Spleen (tissue), 11 donors: ENCODE data around the gene AQP1. TPM values are rescaled to one million over a fixed set of nuclear protein-coding genes. Genes with fewer than 3 reads are reported as not detected.

Source experiments
- DNase-seq: peaks from one replicate; pipeline ENCODE4 v3.0.0-alpha.2; 2020
- H3K27ac ChIP-seq, 8 donors: fragments of 200-600 bp; sonication (generic) in 7 of 8; 1 replicate in 4 of 8; 2 replicates in 4 of 8; pipeline versions ENCODE4 v1.5.0 to v1.8.0; 2016 to 2021; ENCODE audit warnings: inconsistent platforms in 4 of 8, mild to moderate bottlenecking in 4 of 8, moderate library complexity in 1 of 8
- H3K27me3 ChIP-seq, 7 donors: fragments of 200-600 bp; sonication (generic) in 6 of 7; replicated peaks in 1 of 7; 1 replicate in 4 of 7; 2 replicates in 3 of 7; pipeline versions ENCODE4 v1.5.0 to v1.8.0; 2016 to 2021; ENCODE audit warnings: inconsistent platforms in 3 of 7, mild to moderate bottlenecking in 1 of 7
- H3K36me3 ChIP-seq, 6 donors: fragments of 200-600 bp; sonication (generic) in 5 of 6; 1 replicate in 4 of 6; 2 replicates in 2 of 6; pipeline versions ENCODE4 v1.5.0 to v1.8.0; 2016 to 2021; ENCODE audit warnings: inconsistent platforms in 2 of 6
- H3K4me1 ChIP-seq, 6 donors: fragments of 200-600 bp; sonication (generic) in 5 of 6; 1 replicate in 3 of 6; 2 replicates in 3 of 6; pipeline versions ENCODE4 v1.5.0 to v1.8.0; 2016 to 2021; ENCODE audit warnings: inconsistent platforms in 3 of 6
- H3K4me3 ChIP-seq, 8 donors: fragments of 200-600 bp; sonication (generic) in 7 of 8; 1 replicate in 4 of 8; 2 replicates in 4 of 8; pipeline versions ENCODE4 v1.5.0 to v1.8.0; 2016 to 2021; ENCODE audit warnings: inconsistent platforms in 4 of 8, mild to moderate bottlenecking in 4 of 8, moderate library complexity in 2 of 8
- H3K9me3 ChIP-seq, 8 donors: fragments of 200-600 bp; sonication (generic) in 7 of 8; 1 replicate in 4 of 8; 2 replicates in 4 of 8; pipeline versions ENCODE4 v1.5.0 to v1.8.0; 2016 to 2021; ENCODE audit warnings: inconsistent platforms in 4 of 8
- POLR2A ChIP-seq, 3 donors: fragments of 450-650 bp; IDR thresholded peaks; one replicate each; pipeline ENCODE4 v1.5.1; 2017; ENCODE audit warnings: antibody characterized with exemption in 3 of 3, mild to moderate bottlenecking in 1 of 3
- POLR2AphosphoS5 ChIP-seq, 3 donors: sonication (generic); formaldehyde crosslinking; IDR thresholded peaks; one replicate each; pipeline ENCODE4 v1.5.1; 2017; ENCODE audit warnings: antibody characterized with exemption in 3 of 3
- WGBS, 5 donors: extraction: QIAGEN DNeasy Blood & Tissue Kit in 3 of 5; methylation state at CpG; one replicate each; pipeline versions ENCODE4 v1.1.5 to v1.1.7; 2013 to 2018; 5-methylcytosine and 5-hydroxymethylcytosine counted together
- intact Hi-C: fragments of 100-400 bp; cut with DNase I; formaldehyde crosslinking; loops from one replicate; pipeline ENCODE4 v1.15.0; 2023; ENCODE audit warnings: low total_unique reads
- polyA plus RNA-seq, 3 donors: library from polyadenylated mRNA; stranded (reverse); fragments of 200-250 nt; gene quantifications; one replicate each; pipeline ENCODE4 v1.2.1, GENCODE V29; 2013
- total RNA-seq, 7 donors: library from RNA; depleted of rRNA in 3 of 7; stranded (reverse); fragments of >200 nt in 3 of 7; fragmentation: NEBNext Ultra II Directional in 4 of 7; extraction: Animal tissue kit (Norgen Biotek cat#: 25700) in 4 of 7; gene quantifications; one replicate each; pipeline versions ENCODE4 v1.1.0 to v1.2.1, GENCODE V29; 2016 to 2021
- TF ChIP-seq, protein P1 (sequence below), 11 experiments: fragments of 200-600 bp in 7 of 11; fragments of 450-650 bp in 4 of 11; sonication (generic) in 4 of 11; IDR thresholded peaks in 8 of 11; conservative IDR thresholded peaks in 3 of 11; 1 replicate in 7 of 11; 2 replicates in 4 of 11; pipeline versions ENCODE4 v1.4.0 to v1.8.0; 2016 to 2021; ENCODE audit warnings: antibody characterized with exemption in 11 of 11, inconsistent platforms in 4 of 11, mild to moderate bottlenecking in 1 of 11
- donor health status: healthy with polysubstance abuse.
- donor health status: DM: no; HTN: no; CAD: no; lungs with moderate emphysema.
- donor health status: DM: no; HTN: no; CAD: no.
- donor health status: Bipolar disorder and iron deficiency.
- donor health status: healthy.
- donor health status: DM: no; HTN: no; CAD: no.
- donor health status: DM: yes; HTN: yes; CAD: no.

Gene AQP1
- total and polyA plus RNA-seq, 10 donors, result 4.4 to 34.3 (median 22.9) TPM

DNA sequence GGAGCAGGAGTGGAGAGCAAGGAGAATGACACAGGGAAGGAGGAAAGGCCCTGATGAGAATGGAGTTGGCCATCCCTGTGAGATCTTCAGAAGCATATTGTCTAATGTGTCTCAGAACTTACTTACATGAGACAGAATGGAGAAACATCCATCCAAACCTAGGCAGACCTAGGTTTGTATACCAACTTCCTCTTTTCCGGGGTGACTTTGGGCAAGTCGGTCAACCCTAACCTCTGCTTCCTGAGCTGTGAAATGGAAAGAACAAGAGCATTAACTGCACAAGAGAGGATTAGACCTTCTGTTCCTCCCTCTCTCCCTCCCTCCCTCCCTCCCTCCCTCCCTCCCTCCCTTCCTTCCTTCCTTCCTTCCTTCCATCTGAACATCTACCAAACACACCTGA lies 56.6 kb downstream of the AQP1 start:
- H3K4me3 ChIP-seq, result no peak overlapping the region
- TF ChIP-seq, protein P1, sequence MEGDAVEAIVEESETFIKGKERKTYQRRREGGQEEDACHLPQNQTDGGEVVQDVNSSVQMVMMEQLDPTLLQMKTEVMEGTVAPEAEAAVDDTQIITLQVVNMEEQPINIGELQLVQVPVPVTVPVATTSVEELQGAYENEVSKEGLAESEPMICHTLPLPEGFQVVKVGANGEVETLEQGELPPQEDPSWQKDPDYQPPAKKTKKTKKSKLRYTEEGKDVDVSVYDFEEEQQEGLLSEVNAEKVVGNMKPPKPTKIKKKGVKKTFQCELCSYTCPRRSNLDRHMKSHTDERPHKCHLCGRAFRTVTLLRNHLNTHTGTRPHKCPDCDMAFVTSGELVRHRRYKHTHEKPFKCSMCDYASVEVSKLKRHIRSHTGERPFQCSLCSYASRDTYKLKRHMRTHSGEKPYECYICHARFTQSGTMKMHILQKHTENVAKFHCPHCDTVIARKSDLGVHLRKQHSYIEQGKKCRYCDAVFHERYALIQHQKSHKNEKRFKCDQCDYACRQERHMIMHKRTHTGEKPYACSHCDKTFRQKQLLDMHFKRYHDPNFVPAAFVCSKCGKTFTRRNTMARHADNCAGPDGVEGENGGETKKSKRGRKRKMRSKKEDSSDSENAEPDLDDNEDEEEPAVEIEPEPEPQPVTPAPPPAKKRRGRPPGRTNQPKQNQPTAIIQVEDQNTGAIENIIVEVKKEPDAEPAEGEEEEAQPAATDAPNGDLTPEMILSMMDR (IDR thresholded peaks at IDR 0.05 in 8 of 11, conservative IDR thresholded peaks at IDR 0.05 in 3 of 11), result no peak
- TF ChIP-seq POLR2A (IDR thresholded peaks at IDR 0.05), result no peak
- no peak for TF ChIP-seq POLR2AphosphoS5 (IDR thresholded peaks at IDR 0.05)
- no peaks in the 10 kb centered on the region for H3K36me3 ChIP-seq
- no peaks in the 10 kb centered on the region for H3K4me1 ChIP-seq
- intact Hi-C loops, result no loop called here
- DNase-seq, result no peak
- H3K9me3 ChIP-seq, result no peaks in the 10 kb centered on the region
- H3K27ac ChIP-seq, result no peak overlapping the region
- WGBS, 5 donors, result 13 to 22% (median 17%) methylated on average over 2 of the region's 2 CpGs
- H3K27me3 ChIP-seq, result peaks cover 0 to 40% (median 0%) of the 10 kb centered on the region in 7 donors

DNA sequence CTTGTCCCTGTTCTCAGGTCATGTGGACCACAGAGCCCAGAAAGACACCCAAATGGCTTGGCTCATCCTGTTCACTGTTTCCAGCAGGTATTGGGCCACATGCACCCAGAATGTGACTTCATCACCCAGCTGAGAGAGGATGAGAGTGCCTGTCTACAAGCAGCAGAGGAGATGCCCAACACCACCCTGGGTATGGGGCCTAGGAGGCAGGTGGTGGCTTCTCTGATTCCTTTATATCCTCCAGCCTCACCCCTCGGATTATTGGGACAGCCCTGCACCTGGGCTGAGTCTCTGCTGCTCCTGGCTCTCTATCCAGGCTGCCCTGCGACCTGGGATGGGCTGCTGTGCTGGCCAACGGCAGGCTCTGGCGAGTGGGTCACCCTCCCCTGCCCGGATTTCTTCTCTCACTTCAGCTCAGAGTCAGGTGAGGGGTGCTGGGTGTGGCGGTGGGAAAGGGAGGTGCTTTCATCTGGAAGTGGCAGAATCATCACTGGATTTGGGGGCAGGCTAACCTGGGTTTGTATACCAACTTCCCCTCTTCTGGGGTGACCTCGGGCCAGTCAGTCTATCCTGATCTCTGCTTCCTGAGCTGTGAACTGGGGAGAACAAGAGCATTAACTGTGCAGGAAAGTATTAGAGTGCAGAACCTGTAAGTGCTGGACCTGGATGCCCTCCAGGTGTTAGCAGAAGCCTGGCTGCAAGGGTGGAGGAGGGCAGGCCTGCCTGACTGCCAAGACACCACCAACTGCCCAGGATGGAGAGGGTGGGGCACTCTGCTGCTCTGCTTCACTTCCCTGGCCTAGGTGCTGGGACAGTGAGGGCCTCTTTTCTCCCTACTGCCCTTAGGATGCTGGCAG lies 57.3 kb downstream of the AQP1 start:
- TF ChIP-seq POLR2AphosphoS5 (IDR thresholded peaks at IDR 0.05), result no peak
- TF ChIP-seq POLR2A (IDR thresholded peaks at IDR 0.05), result no peak
- TF ChIP-seq, protein P1 (IDR thresholded peaks at IDR 0.05 in 8 of 11, conservative IDR thresholded peaks at IDR 0.05 in 3 of 11), result no peak
- no peaks in the 10 kb centered on the region for H3K9me3 ChIP-seq
- no peaks in the 10 kb centered on the region for H3K36me3 ChIP-seq
- intact Hi-C loops, result no loop called here
- DNase-seq, result no peak
- H3K27ac ChIP-seq, result no peak overlapping the region
- H3K4me1 ChIP-seq, result no peaks in the 10 kb centered on the region
- 78 to 90% (median 83%) methylated on average over 7 of the region's 7 CpGs for WGBS, 5 donors
- peaks cover 0 to 40% (median 0%) of the 10 kb centered on the region in 7 donors for H3K27me3 ChIP-seq
- H3K4me3 ChIP-seq, result no peak overlapping the region

DNA sequence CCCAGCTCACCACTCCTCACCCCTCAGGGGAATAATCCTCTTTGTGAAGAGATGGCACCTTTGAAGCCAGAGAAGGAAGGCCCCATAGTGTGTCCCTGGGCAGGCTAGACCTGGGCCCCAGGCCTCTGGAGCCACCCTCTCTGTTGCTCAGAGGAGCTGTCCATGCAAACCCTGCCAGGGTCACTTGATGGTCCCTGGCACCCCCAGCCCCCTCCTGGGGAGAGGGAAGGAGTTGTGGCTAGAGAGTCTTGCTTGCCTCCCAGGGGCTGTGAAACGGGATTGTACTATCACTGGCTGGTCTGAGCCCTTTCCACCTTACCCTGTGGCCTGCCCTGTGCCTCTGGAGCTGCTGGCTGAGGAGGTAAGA lies 57.9 kb downstream of the AQP1 start:
- no peaks in the 10 kb centered on the region for H3K9me3 ChIP-seq
- 89 to 100% (median 93%) methylated on average over 1 of the region's 1 CpG for WGBS, 5 donors

DNA sequence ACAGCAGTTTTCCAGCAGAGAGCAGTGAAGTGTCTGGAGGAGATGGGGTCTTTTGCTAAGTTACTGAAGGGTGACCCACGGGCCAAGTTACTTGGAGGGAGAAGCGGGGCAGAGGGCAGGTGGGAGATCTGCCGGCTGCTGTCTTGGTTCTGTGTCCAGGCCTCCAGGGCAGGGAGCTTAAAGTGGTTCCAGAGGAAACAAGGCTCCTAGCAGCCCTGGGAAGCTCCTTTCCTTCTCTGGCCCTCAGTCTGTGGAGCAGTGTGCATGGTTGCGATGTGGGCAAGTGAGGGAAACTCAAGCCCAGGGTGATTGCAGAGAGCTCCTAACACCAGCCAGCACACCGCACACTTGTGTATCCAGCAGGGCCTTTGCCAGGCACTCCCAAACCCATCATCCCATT lies 58.4 kb downstream of the AQP1 start:
- WGBS, 5 donors, result 83 to 94% (median 92%) methylated on average over 4 to 5 of the region's 5 CpGs
- no peak for DNase-seq
- H3K27ac ChIP-seq, result no peak overlapping the region

More for the DNA sequence above, 57.9 kb downstream of the AQP1 start:
- intact Hi-C loops, result no loop called here
- Histone ChIP-seq H3K27ac (no peak overlapping the region), H3K4me1 (no peaks in the 10 kb centered on the region), H3K4me3 (no peak overlapping the region), H3K36me3 (no peaks in the 10 kb centered on the region), H3K27me3 (peaks cover 0 to 40% (median 0%) of the 10 kb centered on the region in 7 donors)
- TF ChIP-seq POLR2AphosphoS5 (IDR thresholded peaks at IDR 0.05) (no peak), POLR2A (IDR thresholded peaks at IDR 0.05) (no peak)
- TF ChIP-seq, protein P1 (IDR thresholded peaks at IDR 0.05 in 8 of 11, conservative IDR thresholded peaks at IDR 0.05 in 3 of 11), result no peak
- DNase-seq, result no peak

More for the DNA sequence above, 58.4 kb downstream of the AQP1 start:
- H3K9me3 ChIP-seq, result no peaks in the 10 kb centered on the region
- H3K36me3 ChIP-seq, result no peaks in the 10 kb centered on the region
- no peaks in the 10 kb centered on the region for H3K4me1 ChIP-seq
- H3K27me3 ChIP-seq, result peaks cover 0 to 43% (median 0%) of the 10 kb centered on the region in 7 donors
- H3K4me3 ChIP-seq, result no peak overlapping the region
- intact Hi-C loops, result loop anchor here (10.0 kb wide), 1 partner anchor 165 kb away; no protein-coding TSS in a partner anchor
- TF ChIP-seq, protein P1 (IDR thresholded peaks at IDR 0.05 in 8 of 11, conservative IDR thresholded peaks at IDR 0.05 in 3 of 11), result no peak
- no peak for TF ChIP-seq POLR2A (IDR thresholded peaks at IDR 0.05)
- no peak for TF ChIP-seq POLR2AphosphoS5 (IDR thresholded peaks at IDR 0.05)
